HEK293 (cell line): ENCODE results near the gene AMPD1.

Experiments
- CTCF ChIP-seq: fragments of 450-650 bp; formaldehyde crosslinking; IDR thresholded peaks from 2 replicates; pipeline ENCODE4 v1.5.1; 2016; ENCODE audit warnings: missing biosample characterization, missing genetic modification characterization
- ZNF530 ChIP-seq: fragments of 450-650 bp; formaldehyde crosslinking; IDR thresholded peaks from 2 replicates; pipeline ENCODE4 v1.5.1; 2016; ENCODE audit warnings: low read depth, missing biosample characterization, missing genetic modification characterization

- TF ChIP-seq ZNF530 (tag by site-specific recombination) (no peak), CTCF (tag by site-specific recombination) (no peak)
These were observed 25.0 kb downstream of the AMPD1 start for GRCh38 chr1:114670083-114671010.
